Testis (tissue), 3 donors: ENCODE results near the gene DMWD. TPM values are rescaled to one million over a fixed set of nuclear protein-coding genes. Genes with fewer than 3 reads are reported as not detected.

Experiments used
- DNase-seq: peaks from one replicate; pipeline ENCODE4 v3.0.0-alpha.2; 2019
- H3K27ac ChIP-seq, 2 donors: fragments of 200-600 bp; sonication (generic); one replicate each; pipeline ENCODE4 v1.5.1; 2019
- H3K27me3 ChIP-seq: fragments of 200-600 bp; sonication (generic); one replicate; pipeline ENCODE4 v1.5.1; 2019
- H3K36me3 ChIP-seq: fragments of 200-600 bp; sonication (generic); one replicate; pipeline ENCODE4 v1.5.1; 2017; ENCODE audit warnings: low read depth; ENCODE audit errors: missing control alignments
- H3K4me1 ChIP-seq: fragments of 200-600 bp; sonication (generic); one replicate; pipeline ENCODE4 v1.5.1; 2019
- H3K4me3 ChIP-seq, 2 donors: fragments of 200-600 bp; sonication (generic); one replicate each; pipeline ENCODE4 v1.5.1; 2017 to 2019
- H3K9me3 ChIP-seq: fragments of 200-600 bp; sonication (generic); one replicate; pipeline ENCODE4 v1.5.1; 2017
- POLR2A ChIP-seq: fragments of 450-650 bp; IDR thresholded peaks from one replicate; pipeline ENCODE4 v1.6.1; 2017; ENCODE audit warnings: antibody characterized with exemption, mild to moderate bottlenecking, moderate library complexity
- WGBS, 2 donors: methylation state at CpG; one replicate each; pipeline ENCODE4 v1.1.5; 2018; 5-methylcytosine and 5-hydroxymethylcytosine counted together
- intact Hi-C: fragments of 100-400 bp; cut with DNase I; formaldehyde crosslinking; loops from one replicate; pipeline ENCODE4 v1.15.1; 2023; ENCODE audit warnings: low total_unique reads
- polyA plus RNA-seq: library from polyadenylated mRNA; stranded (reverse); fragments of 350-450 nt; fragmentation: Illumina TruSeq; extraction: RNeasy Lipid Tissue Mini Kit (QIAGEN cat#74804); gene quantifications from one replicate; pipeline ENCODE4 v1.2.3, GENCODE V29; 2014; ENCODE audit warnings: low read depth, low replicate concordance; ENCODE audit not compliant: insufficient read depth
- total RNA-seq, 2 donors: library from RNA; depleted of rRNA; stranded (reverse); fragments of >200 nt; gene quantifications; one replicate each; pipeline ENCODE4 v1.2.3, GENCODE V29; 2016
- TF ChIP-seq, protein P1 (sequence below), 3 experiments: fragments of 450-650 bp in 2 of 3; fragments of 200-600 bp in 1 of 3; sonication (generic) in 1 of 3; IDR thresholded peaks; one replicate each; pipeline ENCODE4 v1.5.1; 2016 to 2019; ENCODE audit warnings: antibody characterized with exemption in 3 of 3, mild to moderate bottlenecking in 2 of 3, moderate library complexity in 1 of 3

The DMWD gene
- total and polyA plus RNA-seq, 3 donors from 2014 or later, result 59.0 to 124 (median 111) TPM

DNA sequence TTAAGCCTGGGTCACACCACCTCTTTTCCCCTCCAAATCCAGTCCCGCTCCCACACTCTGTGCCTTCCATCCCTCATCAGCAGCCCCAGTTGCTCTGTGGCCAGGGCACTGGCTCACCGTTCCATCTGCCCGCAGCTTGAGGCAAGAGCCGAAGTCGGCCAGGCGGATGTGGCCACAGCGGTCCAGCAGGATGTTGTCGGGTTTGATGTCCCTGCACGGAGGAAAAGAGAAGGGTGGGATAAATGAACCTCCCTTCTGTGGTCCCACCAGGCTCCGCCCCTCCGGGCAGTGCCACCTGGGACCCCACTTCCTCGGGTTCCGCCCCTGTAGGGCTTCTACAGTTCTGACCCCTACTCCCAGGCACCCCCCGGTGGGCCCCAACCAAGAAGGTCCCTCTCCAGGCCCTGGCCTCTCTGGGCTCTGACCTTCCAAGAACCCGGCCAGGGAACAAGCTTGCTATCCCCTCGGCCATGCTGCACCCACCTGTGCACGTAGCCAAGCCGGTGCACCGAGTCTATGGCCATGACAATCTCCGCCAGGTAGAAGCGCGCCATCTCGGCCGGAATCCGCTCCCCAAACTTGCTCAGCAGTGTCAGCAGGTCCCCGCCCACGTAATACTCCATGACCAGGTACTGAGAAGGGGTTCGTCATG lies 14.5 kb downstream of the DMWD start:
- H3K4me3 ChIP-seq, result no peak overlapping the region
- no peaks in the 10 kb centered on the region for H3K27me3 ChIP-seq
- H3K36me3 ChIP-seq, result no peaks in the 10 kb centered on the region
- no peak for DNase-seq
- no peak for TF ChIP-seq POLR2A
- TF ChIP-seq, protein P1, sequence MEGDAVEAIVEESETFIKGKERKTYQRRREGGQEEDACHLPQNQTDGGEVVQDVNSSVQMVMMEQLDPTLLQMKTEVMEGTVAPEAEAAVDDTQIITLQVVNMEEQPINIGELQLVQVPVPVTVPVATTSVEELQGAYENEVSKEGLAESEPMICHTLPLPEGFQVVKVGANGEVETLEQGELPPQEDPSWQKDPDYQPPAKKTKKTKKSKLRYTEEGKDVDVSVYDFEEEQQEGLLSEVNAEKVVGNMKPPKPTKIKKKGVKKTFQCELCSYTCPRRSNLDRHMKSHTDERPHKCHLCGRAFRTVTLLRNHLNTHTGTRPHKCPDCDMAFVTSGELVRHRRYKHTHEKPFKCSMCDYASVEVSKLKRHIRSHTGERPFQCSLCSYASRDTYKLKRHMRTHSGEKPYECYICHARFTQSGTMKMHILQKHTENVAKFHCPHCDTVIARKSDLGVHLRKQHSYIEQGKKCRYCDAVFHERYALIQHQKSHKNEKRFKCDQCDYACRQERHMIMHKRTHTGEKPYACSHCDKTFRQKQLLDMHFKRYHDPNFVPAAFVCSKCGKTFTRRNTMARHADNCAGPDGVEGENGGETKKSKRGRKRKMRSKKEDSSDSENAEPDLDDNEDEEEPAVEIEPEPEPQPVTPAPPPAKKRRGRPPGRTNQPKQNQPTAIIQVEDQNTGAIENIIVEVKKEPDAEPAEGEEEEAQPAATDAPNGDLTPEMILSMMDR (IDR thresholded peaks at IDR 0.05), result no peak
- 93 to 95% methylated on average over 9 to 28 of the region's 28 CpGs for WGBS, 2 donors
- no peak overlapping the region for H3K27ac ChIP-seq
- peaks cover 21% of the 10 kb centered on the region for H3K4me1 ChIP-seq
- intact Hi-C loops, result loop anchor here (10.0 kb wide), 1 partner anchor 107 kb away; the partner anchor contains the start of gene IRF2BP1
- no peaks in the 10 kb centered on the region for H3K9me3 ChIP-seq

DNA sequence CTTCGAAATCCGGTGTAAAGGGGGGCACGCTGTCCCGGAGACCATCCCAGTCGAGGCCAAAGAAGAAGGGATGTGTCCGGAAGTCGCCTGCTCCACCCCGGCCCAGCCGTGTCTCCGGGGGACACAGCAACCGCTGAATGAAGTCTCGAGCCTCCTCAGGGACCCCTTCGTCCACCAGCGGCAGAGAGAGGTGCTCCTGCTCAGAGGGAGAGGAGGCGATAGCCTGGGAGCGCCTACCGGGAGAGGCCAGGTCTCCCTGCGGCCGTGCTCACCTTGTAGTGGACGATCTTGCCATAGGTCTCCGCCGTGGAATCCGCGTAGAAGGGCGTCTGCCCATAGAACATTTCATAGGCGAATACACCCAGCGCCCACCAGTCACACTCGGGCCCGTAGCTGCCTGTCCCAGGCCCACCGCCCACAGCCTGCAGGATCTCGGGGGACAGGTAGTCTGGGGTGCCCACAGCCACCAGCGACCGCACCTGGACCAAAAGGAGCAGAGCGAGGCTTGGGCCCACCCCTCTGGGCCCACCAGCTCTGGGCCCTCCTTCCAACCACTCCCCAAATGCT lies 15.2 kb downstream of the DMWD start:
- TF ChIP-seq POLR2A, result no peak
- TF ChIP-seq, protein P1 (IDR thresholded peaks at IDR 0.05), result no peak
- no peak for DNase-seq
- Histone ChIP-seq H3K36me3 (no peaks in the 10 kb centered on the region), H3K27me3 (no peaks in the 10 kb centered on the region), H3K4me3 (no peak overlapping the region), H3K4me1 (peaks cover 18% of the 10 kb centered on the region), H3K9me3 (no peaks in the 10 kb centered on the region), H3K27ac (no peak overlapping the region)
- intact Hi-C loops, result loop anchor here (10.0 kb wide), 1 partner anchor 107 kb away; the partner anchor contains the start of gene IRF2BP1
- WGBS, 2 donors, result 96 to 97% methylated on average over 27 to 34 of the region's 34 CpGs

DNA sequence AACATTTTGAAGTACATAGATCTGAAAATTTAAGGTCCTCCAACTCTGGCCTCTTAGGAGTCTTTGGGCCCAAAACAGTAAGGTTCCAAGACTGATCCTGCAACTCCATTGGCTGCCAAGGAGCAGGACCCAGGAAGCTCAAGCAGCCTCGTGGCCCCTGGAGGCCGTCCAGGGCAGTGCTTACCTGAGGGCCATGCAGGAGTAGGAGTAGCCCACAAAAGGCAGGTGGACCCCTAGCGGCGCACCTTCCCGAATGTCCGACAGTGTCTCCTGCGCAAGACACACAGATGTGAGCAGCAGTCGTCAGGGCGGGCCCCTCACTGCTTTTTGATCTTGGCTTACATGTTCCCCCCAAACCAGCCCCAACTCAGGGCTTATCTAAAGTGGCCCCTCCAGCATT lies 17.9 kb downstream of the DMWD start:
- intact Hi-C loops, result loop anchor here (10.0 kb wide), 1 partner anchor 110 kb away; the partner anchor contains the start of gene IRF2BP1
- Histone ChIP-seq H3K27ac (no peak overlapping the region), H3K4me1 (peaks cover 12% of the 10 kb centered on the region), H3K27me3 (no peaks in the 10 kb centered on the region), H3K9me3 (no peaks in the 10 kb centered on the region), H3K4me3 (no peak overlapping the region), H3K36me3 (no peaks in the 10 kb centered on the region)
- no peak for DNase-seq
- 85 to 90% methylated on average over 9 of the region's 9 CpGs for WGBS, 2 donors
- TF ChIP-seq, protein P1 (IDR thresholded peaks at IDR 0.05), result no peak
- TF ChIP-seq POLR2A, result no peak

DNA sequence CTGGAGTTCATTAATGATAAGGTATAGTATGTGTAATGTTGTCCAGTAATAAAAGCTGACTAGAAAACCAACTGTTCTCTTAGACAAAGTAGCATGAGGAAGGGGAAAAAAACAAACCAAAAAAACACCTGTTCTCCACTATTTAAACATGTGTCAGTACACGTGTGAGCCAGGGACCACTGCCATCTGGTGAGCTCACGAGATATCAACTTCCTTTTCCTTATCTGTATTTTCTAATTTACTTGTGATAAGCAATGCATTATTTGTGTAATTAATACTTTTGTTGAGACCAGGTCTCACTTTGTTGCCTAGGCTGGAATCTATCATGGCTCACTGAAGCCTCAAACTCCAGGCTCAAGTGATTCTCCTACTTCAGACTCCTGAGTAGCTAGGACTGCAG lies 19.3 kb downstream of the DMWD start:
- no peaks in the 10 kb centered on the region for H3K27me3 ChIP-seq
- H3K4me1 ChIP-seq, result peaks cover 9% of the 10 kb centered on the region
- intact Hi-C loops, result loop anchor here (10.0 kb wide), 1 partner anchor 111 kb away; the partner anchor contains the start of gene IRF2BP1
- no peak overlapping the region for H3K27ac ChIP-seq
- H3K36me3 ChIP-seq, result no peaks in the 10 kb centered on the region
- no peak for DNase-seq
- no peaks in the 10 kb centered on the region for H3K9me3 ChIP-seq
- TF ChIP-seq POLR2A, result no peak
- TF ChIP-seq, protein P1 (IDR thresholded peaks at IDR 0.05), result no peak
- H3K4me3 ChIP-seq, result no peak overlapping the region
- WGBS, 2 donors, result 59 to 60% methylated on average over 2 of the region's 2 CpGs
